PC-9 (cell line): ENCODE results near the gene PARP8. TPM values are rescaled to one million over a fixed set of nuclear protein-coding genes. Genes with fewer than 3 reads are reported as not detected.

Source experiments
- BruUV-seq: library from RNA; stranded (reverse); fragments of 400-500 nt; replicated peaks from 2 replicates; lab custom pipeline; 2021; lab: Mats Ljungman, UMichigan
- CTCF ChIA-PET: fragments of 300-600 bp; sonication (Branson Sonifier 250); formaldehyde crosslinking; loops from one replicate; lab custom pipeline; 2022; ENCODE audit warnings: antibody characterized with exemption; lab: Charles Lee
- POLR2A ChIA-PET: fragments of 300-600 bp; sonication (Branson Sonifier 250); formaldehyde crosslinking; loops from one replicate; lab custom pipeline; 2022; ENCODE audit warnings: antibody characterized with exemption; ENCODE audit not compliant: unreplicated experiment; lab: Charles Lee
- DNase-seq, 2 experiments: peaks; one replicate each; pipeline versions ENCODE4 v3.0.0 to v3.0.0-alpha.2; 2015 to 2022; ENCODE audit warnings: mixed read lengths in 1 of 2
- H2AFZ ChIP-seq: fragments of 200-600 bp; sonication (generic); 2 replicates; pipeline ENCODE4 v1.8.1; 2017; ENCODE audit warnings: antibody characterized with exemption
- H3F3A ChIP-seq: fragments of 200-600 bp; sonication (generic); 2 replicates; pipeline ENCODE4 v1.8.1; 2017; ENCODE audit warnings: antibody characterized with exemption, mild to moderate bottlenecking, low read depth; ENCODE audit not compliant: insufficient read depth
- H3K27ac ChIP-seq: fragments of 200-600 bp; sonication (generic); 2 replicates; pipeline ENCODE4 v1.6.1; 2016; ENCODE audit warnings: mixed run types
- H3K27me3 ChIP-seq: fragments of 200-600 bp; sonication (generic); 2 replicates; pipeline ENCODE4 v1.6.1; 2016; ENCODE audit warnings: low read depth, mixed run types; ENCODE audit not compliant: insufficient read depth
- H3K36me3 ChIP-seq: fragments of 200-600 bp; sonication (generic); 2 replicates; pipeline ENCODE4 v1.6.1; 2016; ENCODE audit warnings: low read depth, mixed run types
- H3K4me1 ChIP-seq: fragments of 200-600 bp; sonication (generic); replicated peaks from 2 replicates; pipeline ENCODE4 v1.6.1; 2016; ENCODE audit warnings: mixed run types; ENCODE audit not compliant: insufficient read depth
- H3K4me2 ChIP-seq: fragments of 200-600 bp; sonication (generic); 2 replicates; pipeline ENCODE4 v1.6.1; 2017; ENCODE audit warnings: mixed run types
- H3K4me3 ChIP-seq: fragments of 200-600 bp; sonication (generic); 2 replicates; pipeline ENCODE4 v1.6.1; 2016; ENCODE audit warnings: mixed run types
- H3K79me2 ChIP-seq: fragments of 200-600 bp; sonication (generic); 2 replicates; pipeline ENCODE4 v1.6.1; 2017; ENCODE audit warnings: low read depth, mixed run types
- H3K9me2 ChIP-seq: fragments of 200-600 bp; sonication (generic); 2 replicates; pipeline ENCODE4 v1.8.1; 2017; ENCODE audit warnings: mild to moderate bottlenecking; ENCODE audit not compliant: insufficient read depth
- H3K9me3 ChIP-seq: fragments of 200-600 bp; sonication (generic); 2 replicates; pipeline ENCODE4 v1.8.1; 2016; ENCODE audit warnings: low read depth; ENCODE audit not compliant: insufficient read depth
- H4K20me1 ChIP-seq: fragments of 200-600 bp; sonication (generic); 2 replicates; pipeline ENCODE4 v1.8.1; 2017; ENCODE audit not compliant: insufficient read depth
- CTCF ChIP-seq: fragments of 200-600 bp; sonication (generic); conservative IDR thresholded peaks from 2 replicates; pipeline ENCODE4 v1.6.1; 2017; ENCODE audit warnings: mixed run types, antibody characterized with exemption, mild to moderate bottlenecking, moderate library complexity
- EZH2 ChIP-seq: fragments of 200-600 bp; sonication (generic); IDR thresholded peaks from 2 replicates; pipeline ENCODE4 v1.8.0; 2017; ENCODE audit warnings: antibody characterized with exemption, low read depth
- intact Hi-C: fragments of 100-400 bp; cut with micrococcal nuclease; formaldehyde crosslinking; loops from one replicate; pipeline ENCODE4 v1.10.0; 2022; ENCODE audit not compliant: unreplicated experiment
- total RNA-seq: library from RNA; stranded (reverse); gene quantifications from 2 replicates; pipeline ENCODE4 v1.2.3, GENCODE V29; 2021

Gene PARP8
- total RNA-seq, 1 experiment from 2014 or later: 17.6 TPM

DNA sequence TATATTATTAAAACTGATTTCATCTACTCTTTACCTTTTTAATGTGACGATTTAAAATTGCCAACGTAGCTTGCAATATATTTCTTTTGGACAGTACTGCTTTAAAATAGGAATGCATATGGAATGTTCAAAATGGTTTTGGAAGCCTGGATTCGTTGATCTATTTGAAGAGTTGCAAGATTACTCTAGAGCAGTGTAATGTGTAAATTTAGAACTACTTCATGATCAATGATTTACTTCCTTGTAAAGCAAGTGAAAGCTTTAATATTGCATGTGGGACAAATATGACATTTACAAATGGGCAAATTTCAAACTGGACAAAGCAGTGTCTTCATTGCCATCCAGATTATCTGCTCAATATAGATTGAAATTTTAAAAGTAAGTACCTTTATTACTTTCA, 38.3 kb downstream of the PARP8 start:
- intact Hi-C loops: no loop called here
- Histone ChIP-seq H3K9me2 (no peaks in the 10 kb centered on the region), H3K79me2 (no peaks in the 10 kb centered on the region), H3K27me3 (no peaks in the 10 kb centered on the region), H3K4me1 (no peaks in the 10 kb centered on the region), H3K27ac (no peak overlapping the region), H3K9me3 (no peaks in the 10 kb centered on the region), H3K36me3 (no peaks in the 10 kb centered on the region), H2AFZ (no peak overlapping the region), H4K20me1 (0 out of 2 replicates have a peak, but pooled peaks cover 5% of the 10 kb centered on the region), H3K4me3 (no peak overlapping the region), H3K4me2 (no peak overlapping the region), H3F3A (no peaks in the 10 kb centered on the region)
- no peak for DNase-seq
- CTCF ChIA-PET: no interaction called here
- POLR2A ChIA-PET: no interaction called here
- BruUV-seq: no TSS peak
- TF ChIP-seq CTCF: no peak
- no peak for TF ChIP-seq EZH2

GRCh38 chr5:50709471-50709870, 43.0 kb downstream of the PARP8 start:
- Histone ChIP-seq H3K79me2 (no peaks in the 10 kb centered on the region), H3K36me3 (no peaks in the 10 kb centered on the region), H3K27me3 (no peaks in the 10 kb centered on the region), H3K4me3 (no peak overlapping the region), H3K9me3 (no peaks in the 10 kb centered on the region), H3K4me2 (no peak overlapping the region), H2AFZ (no peak overlapping the region), H4K20me1 (no peaks in the 10 kb centered on the region), H3K4me1 (no peaks in the 10 kb centered on the region), H3K27ac (no peak overlapping the region), H3F3A (no peaks in the 10 kb centered on the region), H3K9me2 (no peaks in the 10 kb centered on the region)
- POLR2A ChIA-PET: no interaction called here
- intact Hi-C loops: no loop called here
- BruUV-seq: no TSS peak
- CTCF ChIA-PET: no interaction called here
- no peak for TF ChIP-seq CTCF
- no peak for TF ChIP-seq EZH2
- DNase-seq: no peak

- Histone ChIP-seq H3K4me2 (no peak overlapping the region), H3K9me3 (no peaks in the 10 kb centered on the region), H2AFZ (no peak overlapping the region), H3K4me3 (no peak overlapping the region), H3K27ac (no peak overlapping the region), H3K9me2 (no peaks in the 10 kb centered on the region), H3K36me3 (no peaks in the 10 kb centered on the region), H3K79me2 (no peaks in the 10 kb centered on the region), H4K20me1 (no peaks in the 10 kb centered on the region), H3F3A (no peaks in the 10 kb centered on the region), H3K4me1 (no peaks in the 10 kb centered on the region), H3K27me3 (no peaks in the 10 kb centered on the region)
- BruUV-seq: no TSS peak
- no peak for DNase-seq
- intact Hi-C loops: loop anchor here (2.0 kb wide), 1 partner anchor 20 kb away; no protein-coding TSS in a partner anchor
- TF ChIP-seq EZH2 (no peak), CTCF (no peak)
- CTCF ChIA-PET: no interaction called here
- POLR2A ChIA-PET: no interaction called here
These were observed 44.4 kb downstream of the PARP8 start for GRCh38 chr5:50710838-50711237.
